ENCODE measurements around the gene SH3RF3. TPM values are rescaled to one million over a fixed set of nuclear protein-coding genes. Genes with fewer than 3 reads are reported as not detected.

The SH3RF3 gene
- total RNA-seq, 3 donors from 2014 or later = 3.2 to 5.6 (median 4.6) TPM

- peaks cover 0 to 4% of the 10 kb centered on the region in 2 donors for H3K27me3 ChIP-seq
- DNase-seq (ENCODE audit: low spot score in 2 of 2) = no peak
- TF ChIP-seq CTCF (IDR thresholded peaks at IDR 0.05) = no peak
- TF ChIP-seq POLR2AphosphoS5 (IDR thresholded peaks at IDR 0.05) = no peak
- no peak for TF ChIP-seq POLR2A (IDR thresholded peaks at IDR 0.05)
- no peaks in the 10 kb centered on the region for H3K36me3 ChIP-seq
- no peak overlapping the region for H3K27ac ChIP-seq
- peaks cover 0 to 4% of the 10 kb centered on the region in 2 donors for H3K4me1 ChIP-seq
- H3K4me3 ChIP-seq = no peak overlapping the region
- H3K9me3 ChIP-seq = no peaks in the 10 kb centered on the region
- intact Hi-C loops (cut with DNase I; ENCODE audit: low total_unique reads) = loop anchor here (10.0 kb wide), 1 partner anchor 123 kb away; no protein-coding TSS in a partner anchor
Measured at GRCh38 chr2:109131777-109132176, 2.8 kb downstream of the SH3RF3 start.

GRCh38 chr2:109132626-109133025, 3.6 kb downstream of the SH3RF3 start:
- intact Hi-C loops (cut with DNase I; ENCODE audit: low total_unique reads) = loop anchor here (10.0 kb wide), 1 partner anchor 122 kb away; no protein-coding TSS in a partner anchor
- TF ChIP-seq POLR2AphosphoS5 (IDR thresholded peaks at IDR 0.05) (no peak), POLR2A (IDR thresholded peaks at IDR 0.05) (no peak), CTCF (IDR thresholded peaks at IDR 0.05) (no peak)
- H3K27ac ChIP-seq = no peak overlapping the region
- peaks cover 0 to 4% of the 10 kb centered on the region in 2 donors for H3K4me1 ChIP-seq
- H3K36me3 ChIP-seq = no peaks in the 10 kb centered on the region
- H3K4me3 ChIP-seq = no peak overlapping the region
- no peaks in the 10 kb centered on the region for H3K9me3 ChIP-seq
- no peak for DNase-seq (ENCODE audit: low spot score in 2 of 2)
- H3K27me3 ChIP-seq = peaks cover 0 to 4% of the 10 kb centered on the region in 2 donors

GRCh38 chr2:109133746-109134145, 4.7 kb downstream of the SH3RF3 start:
- intact Hi-C loops (cut with DNase I; ENCODE audit: low total_unique reads) = loop anchor here (10.0 kb wide), 1 partner anchor 121 kb away; no protein-coding TSS in a partner anchor
- Histone ChIP-seq H3K27me3 (peaks cover 0 to 4% of the 10 kb centered on the region in 2 donors), H3K4me1 (peaks cover 0 to 2% of the 10 kb centered on the region in 2 donors), H3K4me3 (no peak overlapping the region), H3K27ac (no peak overlapping the region), H3K9me3 (no peaks in the 10 kb centered on the region), H3K36me3 (no peaks in the 10 kb centered on the region)
- TF ChIP-seq POLR2AphosphoS5 (IDR thresholded peaks at IDR 0.05) (no peak), CTCF (IDR thresholded peaks at IDR 0.05) (no peak), POLR2A (IDR thresholded peaks at IDR 0.05) (no peak)
- DNase-seq (ENCODE audit: low spot score in 2 of 2) = no peak

GRCh38 chr2:109134741-109135358, 5.8 kb downstream of the SH3RF3 start:
- no peak for TF ChIP-seq POLR2AphosphoS5 (IDR thresholded peaks at IDR 0.05)
- TF ChIP-seq POLR2A (IDR thresholded peaks at IDR 0.05) = no peak
- TF ChIP-seq CTCF (IDR thresholded peaks at IDR 0.05) = no peak
- no peak overlapping the region for H3K4me3 ChIP-seq
- intact Hi-C loops (cut with DNase I; ENCODE audit: low total_unique reads) = loop anchor here (10.0 kb wide), 1 partner anchor 120 kb away; no protein-coding TSS in a partner anchor
- H3K9me3 ChIP-seq = no peaks in the 10 kb centered on the region
- no peak overlapping the region for H3K27ac ChIP-seq
- DNase-seq (ENCODE audit: low spot score in 2 of 2) = no peak
- H3K36me3 ChIP-seq = no peaks in the 10 kb centered on the region
- no peaks in the 10 kb centered on the region for H3K27me3 ChIP-seq
- no peaks in the 10 kb centered on the region for H3K4me1 ChIP-seq

- no peaks in the 10 kb centered on the region for H3K4me1 ChIP-seq
- H3K36me3 ChIP-seq = no peaks in the 10 kb centered on the region
- no peaks in the 10 kb centered on the region for H3K9me3 ChIP-seq
- no peak overlapping the region for H3K27ac ChIP-seq
- TF ChIP-seq POLR2A (IDR thresholded peaks at IDR 0.05) (no peak), CTCF (IDR thresholded peaks at IDR 0.05) (no peak), POLR2AphosphoS5 (IDR thresholded peaks at IDR 0.05) (no peak)
- no peaks in the 10 kb centered on the region for H3K27me3 ChIP-seq
- DNase-seq (ENCODE audit: low spot score in 2 of 2) = no peak
- intact Hi-C loops (cut with DNase I; ENCODE audit: low total_unique reads) = loop anchor here (10.0 kb wide), 1 partner anchor 119 kb away; no protein-coding TSS in a partner anchor
- H3K4me3 ChIP-seq = no peak overlapping the region
Measured at GRCh38 chr2:109135359-109136197, 6.6 kb downstream of the SH3RF3 start.

Measured in breast epithelium (tissue), 4 donors.